ENCODE results near the gene ASIC3. TPM values are rescaled to one million over a fixed set of nuclear protein-coding genes. Genes with fewer than 3 reads are reported as not detected.

The ASIC3 gene
- total and polyA plus RNA-seq, 2 of the 4 experiments (the other 2 are of a cell fraction), result 0.74 TPM; not detected in 1

- 92% methylated on average over 2 of the region's 5 CpGs; no CpG with 5 or more reads in 1 of the 2 experiments for WGBS, 2 experiments (ENCODE audit: extremely low coverage in 2 of 2, insufficient read length in 1 of 2)
- in situ Hi-C loops (cut with MboI; ENCODE audit: low sequenced_read_pairs), result no loop called here
- no peak overlapping the region for H3K4me3 ChIP-seq (ENCODE audit: insufficient read depth, low read depth, low read length)
- no peak overlapping the region for H2BK120ac ChIP-seq (ENCODE audit: low read depth, low read length)
- no peak overlapping the region for H2AK9ac ChIP-seq (replicated peaks; ENCODE audit: low read depth, low read length, poor library complexity)
- H3K79me1 ChIP-seq (ENCODE audit: low read depth in 1 of 2, low read length in 2 of 2), result peaks cover 5 to 85% of the 10 kb centered on the region in 2 experiments; a peak in 2 of 4 replicates
- H3K36me3 ChIP-seq (ENCODE audit: control insufficient read depth, insufficient read depth, low read length), result peaks cover 11% of the 10 kb centered on the region; the same call in 1 of the 2 replicates
- no peaks in the 10 kb centered on the region for H3K9me3 ChIP-seq (ENCODE audit: control insufficient read depth, insufficient read depth, low read length)
- no peak overlapping the region for H2BK20ac ChIP-seq (ENCODE audit: low read depth, low read length)
- H2AFZ ChIP-seq (replicated peaks; ENCODE audit: low read length, poor library complexity), result no peak overlapping the region
- no peak overlapping the region for H4K8ac ChIP-seq (ENCODE audit: low read depth in 2 of 2, low read length in 2 of 2)
- H2AK5ac ChIP-seq (ENCODE audit: low read depth, low read length), result peak overlapping the region; percentile 57; the same call in 1 of the 2 replicates
- H2BK15ac ChIP-seq (ENCODE audit: low read depth, low read length), result no peak overlapping the region
- no TSS peak for BruUV-seq (replicated peaks)
- H3K18ac ChIP-seq (ENCODE audit: low read depth, low read length), result no peak overlapping the region
- H4K91ac ChIP-seq (ENCODE audit: insufficient read depth, low read depth, low read length), result no peak overlapping the region
- no peak overlapping the region for H3K23ac ChIP-seq (ENCODE audit: low read depth, low read length)
- dilution Hi-C loops (cut with HindIII; ENCODE audit: low sequenced_read_pairs, unreplicated experiment), result no loop called here
- intact Hi-C loops (cut with micrococcal nuclease), result no loop called here
- no peak overlapping the region for H3K27ac ChIP-seq (ENCODE audit: insufficient read depth, low read length)
- H3K9me1 ChIP-seq (ENCODE audit: insufficient read depth, low read length), result peaks cover 14% of the 10 kb centered on the region
- H3K56ac ChIP-seq (ENCODE audit: extremely low read depth, insufficient read depth, low read length), result no peak overlapping the region
- no peak overlapping the region for H3K4ac ChIP-seq (ENCODE audit: low read depth, low read length)
- H2BK5ac ChIP-seq (ENCODE audit: low read depth, low read length, poor library complexity, severe bottlenecking), result peak overlapping the region; percentile 13
- DNase-seq, result no peak
- peaks cover 91% of the 10 kb centered on the region for H4K20me1 ChIP-seq (ENCODE audit: insufficient read depth, low read length)
- no peak overlapping the region for H4K5ac ChIP-seq (ENCODE audit: low read depth, low read length)
- no peaks in the 10 kb centered on the region for H3K27me3 ChIP-seq (ENCODE audit: control insufficient read depth, insufficient read depth, low read length)
- no peak overlapping the region for H3K9ac ChIP-seq (ENCODE audit: low read depth, low read length)
- TF ChIP-seq MXI1 (IDR thresholded peaks at IDR 0.05; ENCODE audit: borderline replicate concordance, low read depth, low read length) (no peak), CEBPB (IDR thresholded peaks at IDR 0.05; ENCODE audit: low read depth, low read length) (no peak), ELK1 (IDR thresholded peaks at IDR 0.05; ENCODE audit: borderline replicate concordance, low read depth, low read length) (no peak), CTCF (conservative IDR thresholded peaks at IDR 0.05; ENCODE audit: low read depth, low read length) (no peak), BHLHE40 (IDR thresholded peaks at IDR 0.05; ENCODE audit: low read depth, low read length) (no peak), CHD1 (IDR thresholded peaks at IDR 0.05; ENCODE audit: low read depth, low read length) (no peak), POLR2A (IDR thresholded peaks at IDR 0.05; ENCODE audit: low read depth, low read length) (no peak), MAZ (IDR thresholded peaks at IDR 0.05; ENCODE audit: borderline replicate concordance, low read depth, low read length) (no peak), MAFK (IDR thresholded peaks at IDR 0.05; ENCODE audit: low read depth, low read length) (no peak), RFX5 (IDR thresholded peaks at IDR 0.05; ENCODE audit: low read depth, low read length) (no peak), RAD21 (IDR thresholded peaks at IDR 0.05; ENCODE audit: low read length) (no peak), NFE2L2 (IDR thresholded peaks at IDR 0.05; ENCODE audit: low read depth, low read length) (no peak), RCOR1 (IDR thresholded peaks at IDR 0.05; ENCODE audit: insufficient replicate concordance, low read length) (no peak), FOS (IDR thresholded peaks at IDR 0.05; ENCODE audit: low read depth, low read length) (no peak), SMC3 (IDR thresholded peaks at IDR 0.05; ENCODE audit: low read depth, low read length) (no peak)
- H3K4me2 ChIP-seq (ENCODE audit: low read depth, low read length), result no peak overlapping the region
- POLR2A ChIA-PET (ENCODE audit: unreplicated experiment), result no interaction called here
- no peak overlapping the region for H3K14ac ChIP-seq (replicated peaks; ENCODE audit: low read depth, low read length)
- CTCF ChIA-PET, result interaction anchor here (0.7 to 1.3 kb wide), 2 partner anchors 16 to 19 kb away, joined by 4 to 5 read pairs; no protein-coding TSS in a partner anchor
- H3K4me1 ChIP-seq (ENCODE audit: control insufficient read depth, insufficient read depth, low read length), result peaks cover 16% of the 10 kb centered on the region
- ATAC-seq (ENCODE audit: low read depth), result no peak; the same call in 1 of the 2 replicates
These were observed 46.3 kb downstream of the ASIC3 start for GRCh38 chr7:151094675-151095074.

All from IMR-90 (cell line).